ENCODE results near the gene TYSND1.
"Not testable (repeated sequence)": the region's sequence is repeated elsewhere in the genome, so short reads cannot be mapped to it uniquely, and the experiment has no call there.

TYSND1 gene

DNA sequence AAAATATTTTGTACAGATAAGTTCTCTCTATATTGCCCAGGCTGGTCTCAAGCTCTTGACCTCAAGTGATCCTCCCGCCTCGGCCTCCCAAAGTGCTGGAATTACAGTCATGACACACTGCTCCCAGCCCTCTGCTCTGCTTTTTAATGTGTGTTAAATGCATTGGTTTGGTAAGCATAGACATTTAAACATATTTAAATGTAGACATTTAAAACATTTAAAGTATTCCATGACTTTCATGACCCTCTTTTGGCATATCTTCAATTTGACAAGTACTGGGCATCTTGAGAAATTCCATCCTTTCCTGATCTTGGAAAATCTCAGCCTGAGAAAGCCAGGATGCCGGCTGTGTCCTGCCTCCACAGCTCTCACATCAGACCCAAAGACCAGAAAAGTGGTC lies 29.0 kb upstream of the TYSND1 start:
- no peak overlapping the region for H3K27ac Mint-ChIP-seq

DNA sequence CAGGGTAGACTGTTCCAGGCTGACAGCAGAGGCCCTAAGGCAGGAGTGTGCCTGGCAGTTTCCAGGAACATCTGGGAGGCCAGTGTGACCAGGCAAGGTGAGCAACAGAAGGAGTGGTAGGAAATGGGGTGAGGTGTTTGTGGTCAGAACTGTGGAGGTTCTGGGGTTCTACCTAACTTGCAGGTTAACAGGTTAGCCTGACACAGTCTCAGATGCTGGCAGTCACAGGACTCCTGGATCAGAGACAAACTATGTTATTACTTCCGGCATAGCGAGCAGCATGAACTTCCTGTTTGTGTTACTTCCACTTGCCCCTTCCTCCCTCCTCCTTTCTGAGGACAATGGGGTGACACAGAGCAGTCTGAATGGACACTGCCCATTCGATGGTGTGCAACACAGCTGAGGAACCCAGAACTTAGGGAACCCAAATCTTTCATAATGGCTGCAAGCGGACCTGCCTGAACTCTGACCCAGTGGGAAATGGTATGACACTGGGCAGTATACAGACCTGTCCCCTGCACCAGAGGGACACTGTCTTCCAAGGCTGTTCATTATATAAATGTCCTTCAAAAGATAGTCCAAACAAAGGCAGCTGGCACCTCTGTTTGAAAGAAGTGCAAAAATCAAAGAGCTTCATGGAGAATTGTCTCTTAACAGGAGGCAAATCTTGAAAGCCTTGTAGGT lies 27.7 kb upstream of the TYSND1 start:
- Mint-ChIP-seq H3K4me1 (ENCODE audit: low read depth) (peaks cover 30% of the 10 kb centered on the region), H3K9me3 (no peaks in the 10 kb centered on the region), H3K4me3 (peak overlapping the region; percentile 10), H3K27ac (peak overlapping the region; percentile 91), H3K27me3 (no peaks in the 10 kb centered on the region), H3K36me3 (ENCODE audit: low read depth) (peaks cover 10% of the 10 kb centered on the region)
- peak; percentile 58 for DNase-seq

More for the DNA sequence above, 29.0 kb upstream of the TYSND1 start:
- Mint-ChIP-seq H3K4me3 (no peak overlapping the region), H3K9me3 (no peaks in the 10 kb centered on the region), H3K4me1 (ENCODE audit: low read depth) (peaks cover 26% of the 10 kb centered on the region), H3K36me3 (ENCODE audit: low read depth) (no peaks in the 10 kb centered on the region), H3K27me3 (no peaks in the 10 kb centered on the region)
- DNase-seq, result no peak

DNA sequence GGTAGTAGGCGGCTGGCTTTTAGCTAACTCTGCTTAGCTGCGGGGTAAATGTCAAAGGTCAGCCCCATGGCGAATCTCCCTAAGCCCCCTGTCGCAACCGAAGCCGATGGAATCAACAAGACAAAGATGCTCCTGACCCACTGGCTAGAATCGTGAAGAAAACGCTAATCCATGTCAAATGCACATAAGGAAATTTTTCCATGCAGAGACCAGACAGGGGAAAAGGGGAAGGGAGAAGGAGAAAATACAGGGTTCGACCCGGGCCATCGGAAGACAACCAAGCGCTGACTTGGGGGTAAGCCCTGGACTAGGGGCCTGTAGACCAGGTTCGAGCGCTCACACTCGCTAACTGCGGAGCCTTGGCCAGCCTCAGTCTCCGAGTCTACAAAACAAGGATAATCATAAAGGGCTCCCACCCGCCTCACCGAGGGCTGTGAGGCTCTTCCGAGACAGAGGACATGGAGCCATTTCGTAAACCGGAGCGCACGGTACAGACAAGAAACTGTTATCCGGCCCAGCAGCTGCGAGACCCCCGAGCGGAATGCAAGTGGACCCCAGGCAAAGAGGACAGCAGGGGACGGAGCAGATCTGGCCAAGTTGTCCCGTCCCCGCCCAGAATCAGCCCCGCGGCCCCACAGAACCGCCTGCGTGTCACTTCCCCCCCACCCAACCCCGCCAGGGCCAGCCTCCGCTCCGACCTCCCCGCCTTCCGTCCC lies 23.3 kb upstream of the TYSND1 start:
- H3K4me3 Mint-ChIP-seq, result peak overlapping the region; percentile 94
- peaks cover 51% of the 10 kb centered on the region for H3K36me3 Mint-ChIP-seq (ENCODE audit: low read depth)
- no peaks in the 10 kb centered on the region for H3K27me3 Mint-ChIP-seq
- no peaks in the 10 kb centered on the region for H3K9me3 Mint-ChIP-seq
- H3K4me1 Mint-ChIP-seq (ENCODE audit: low read depth), result peaks cover 68% of the 10 kb centered on the region
- DNase-seq, result no peak
- peak overlapping the region; percentile 96 for H3K27ac Mint-ChIP-seq

DNA sequence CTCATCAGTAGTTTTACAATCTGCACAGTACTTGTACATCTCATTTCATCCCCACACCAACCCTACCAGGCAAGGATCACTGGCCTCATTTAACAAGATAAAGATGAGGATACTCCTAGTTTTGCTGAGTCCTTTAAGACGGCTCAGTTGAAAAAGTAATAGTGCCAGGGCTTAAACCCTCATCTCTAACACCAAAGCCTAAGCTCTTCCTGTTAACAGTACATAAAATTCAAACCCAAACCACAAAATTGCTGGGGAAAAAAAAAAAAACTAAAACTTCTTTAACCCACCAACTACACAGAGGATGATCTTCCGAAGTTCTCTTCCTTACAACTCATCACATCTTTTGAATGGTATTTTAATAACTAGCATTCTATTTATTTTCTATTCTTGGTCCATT lies 22.5 kb upstream of the TYSND1 start:
- Mint-ChIP-seq H3K4me1 (ENCODE audit: low read depth) (peaks cover 70% of the 10 kb centered on the region), H3K4me3 (peak overlapping the region; percentile 94), H3K27me3 (no peaks in the 10 kb centered on the region), H3K27ac (peak overlapping the region; percentile 96), H3K9me3 (no peaks in the 10 kb centered on the region), H3K36me3 (ENCODE audit: low read depth) (peaks cover 57% of the 10 kb centered on the region)
- DNase-seq, result no peak

DNA sequence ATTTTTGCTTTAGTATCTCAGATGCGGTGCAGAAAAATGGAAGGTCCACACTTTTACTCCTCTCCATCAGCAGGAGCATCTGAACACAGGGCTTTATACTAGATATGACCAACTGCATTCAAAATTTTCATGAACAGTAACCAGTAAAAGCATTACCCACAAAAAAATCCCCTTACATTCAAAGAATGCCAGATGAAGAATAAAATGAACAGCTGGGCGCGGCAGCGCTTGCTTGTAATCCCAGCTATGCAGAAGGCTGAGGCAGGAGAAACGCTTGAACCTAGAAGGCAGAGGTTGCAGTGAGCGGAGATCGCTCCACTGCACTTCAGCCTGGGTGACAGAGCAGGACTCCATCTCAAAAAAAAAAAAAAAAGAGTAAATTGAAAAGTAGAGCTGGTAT lies 20.7 kb upstream of the TYSND1 start:
- H3K36me3 Mint-ChIP-seq (ENCODE audit: low read depth), result peaks cover 70% of the 10 kb centered on the region
- peaks cover 77% of the 10 kb centered on the region for H3K4me1 Mint-ChIP-seq (ENCODE audit: low read depth)
- no peaks in the 10 kb centered on the region for H3K9me3 Mint-ChIP-seq
- peak overlapping the region; percentile 84 for H3K27ac Mint-ChIP-seq
- H3K27me3 Mint-ChIP-seq, result no peaks in the 10 kb centered on the region
- peak overlapping the region; percentile 51 for H3K4me3 Mint-ChIP-seq
- DNase-seq, result no peak

DNA sequence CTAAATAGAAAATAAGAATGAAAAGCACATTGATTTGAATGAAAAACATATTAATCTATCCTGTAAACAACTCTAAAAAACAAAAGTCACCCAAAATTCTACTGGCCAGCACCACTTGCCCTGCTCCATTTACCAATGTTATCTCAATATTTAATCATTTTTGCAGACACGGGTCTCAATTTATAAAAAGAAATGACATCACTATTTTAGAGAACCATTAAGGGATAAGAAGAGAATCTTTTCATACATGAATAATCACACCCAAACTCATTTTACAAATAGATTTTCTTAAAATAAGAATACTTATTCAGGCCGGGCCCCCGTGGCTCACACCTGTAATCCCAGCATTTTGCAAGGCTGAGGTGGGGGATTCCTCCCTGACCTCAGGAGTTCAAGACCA lies 19.9 kb upstream of the TYSND1 start:
- H3K4me1 Mint-ChIP-seq (ENCODE audit: low read depth), result peaks cover 78% of the 10 kb centered on the region
- no peaks in the 10 kb centered on the region for H3K27me3 Mint-ChIP-seq
- DNase-seq, result no peak
- peaks cover 78% of the 10 kb centered on the region for H3K36me3 Mint-ChIP-seq (ENCODE audit: low read depth)
- H3K4me3 Mint-ChIP-seq, result no peak overlapping the region
- peak overlapping the region; percentile 67 for H3K27ac Mint-ChIP-seq
- no peaks in the 10 kb centered on the region for H3K9me3 Mint-ChIP-seq

DNA sequence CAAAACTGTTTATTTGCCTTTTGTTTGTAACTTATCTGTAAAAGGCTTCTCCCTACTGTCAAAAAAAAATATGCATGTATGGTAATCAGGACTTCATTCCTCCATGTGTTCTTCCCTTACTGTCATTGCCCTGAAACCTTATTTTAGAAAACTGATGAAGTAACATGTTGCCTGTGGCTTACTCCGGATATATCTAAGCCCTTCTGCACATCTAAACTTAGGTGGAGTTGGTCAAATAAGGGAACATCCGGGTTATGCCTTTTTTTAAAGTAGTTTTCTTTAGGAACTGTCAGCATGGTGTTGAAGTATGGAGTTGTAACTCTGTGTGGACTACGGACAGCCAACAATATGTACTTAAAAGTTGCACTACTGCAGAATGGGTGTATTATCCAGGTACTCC lies 17.7 kb upstream of the TYSND1 start:
- peak overlapping the region; percentile 95 for H3K27ac Mint-ChIP-seq
- no peaks in the 10 kb centered on the region for H3K27me3 Mint-ChIP-seq
- peak overlapping the region; percentile 39 for H3K4me3 Mint-ChIP-seq
- peaks cover 84% of the 10 kb centered on the region for H3K4me1 Mint-ChIP-seq (ENCODE audit: low read depth)
- peaks cover 89% of the 10 kb centered on the region for H3K36me3 Mint-ChIP-seq (ENCODE audit: low read depth)
- DNase-seq, result no peak
- no peaks in the 10 kb centered on the region for H3K9me3 Mint-ChIP-seq

DNA sequence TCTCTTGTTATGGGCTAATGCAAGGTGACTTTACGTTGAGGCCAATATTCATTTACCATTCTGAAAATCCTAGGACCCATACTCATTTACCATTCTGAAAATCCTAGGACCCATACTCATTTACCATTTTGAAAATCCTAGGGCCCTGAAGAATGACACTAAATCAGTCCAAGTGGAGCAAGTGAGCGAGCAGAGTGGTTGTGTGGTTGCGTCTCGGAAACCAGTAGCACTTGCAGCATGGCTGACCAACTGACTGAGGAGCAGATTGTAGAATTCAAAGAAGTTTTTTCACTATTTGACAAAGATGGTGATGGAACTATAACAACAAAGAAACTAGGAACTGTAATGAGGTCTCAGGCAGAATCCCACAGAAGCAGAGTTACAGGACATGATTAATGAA lies 16.9 kb upstream of the TYSND1 start:
- no peak for DNase-seq
- Mint-ChIP-seq H3K4me3 (peak overlapping the region; percentile 39), H3K9me3 (no peaks in the 10 kb centered on the region), H3K4me1 (ENCODE audit: low read depth) (peaks cover 77% of the 10 kb centered on the region), H3K36me3 (ENCODE audit: low read depth) (peaks cover 88% of the 10 kb centered on the region), H3K27me3 (no peaks in the 10 kb centered on the region), H3K27ac (peak overlapping the region; percentile 95)

DNA sequence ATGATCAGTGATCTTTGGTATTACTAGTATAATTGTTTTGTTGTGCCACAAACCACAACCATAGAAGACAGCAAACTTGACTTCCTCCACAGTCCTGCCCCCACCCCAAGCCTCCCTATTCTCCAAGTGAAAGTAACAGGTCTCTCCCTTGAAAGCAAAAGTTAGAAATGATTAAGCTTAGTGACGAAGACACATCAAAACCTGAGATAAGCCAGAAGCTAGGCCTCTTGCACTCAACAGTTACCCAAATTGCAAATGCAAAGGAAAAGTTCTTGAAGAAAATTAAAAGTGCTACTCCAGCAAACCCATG lies 16.3 kb upstream of the TYSND1 start:
- peak overlapping the region; percentile 95 for H3K27ac Mint-ChIP-seq
- peak overlapping the region; percentile 39 for H3K4me3 Mint-ChIP-seq
- H3K9me3 Mint-ChIP-seq, result no peaks in the 10 kb centered on the region
- peaks cover 75% of the 10 kb centered on the region for H3K4me1 Mint-ChIP-seq (ENCODE audit: low read depth)
- no peaks in the 10 kb centered on the region for H3K27me3 Mint-ChIP-seq
- DNase-seq, result peak; percentile 61
- H3K36me3 Mint-ChIP-seq (ENCODE audit: low read depth), result peaks cover 88% of the 10 kb centered on the region

DNA sequence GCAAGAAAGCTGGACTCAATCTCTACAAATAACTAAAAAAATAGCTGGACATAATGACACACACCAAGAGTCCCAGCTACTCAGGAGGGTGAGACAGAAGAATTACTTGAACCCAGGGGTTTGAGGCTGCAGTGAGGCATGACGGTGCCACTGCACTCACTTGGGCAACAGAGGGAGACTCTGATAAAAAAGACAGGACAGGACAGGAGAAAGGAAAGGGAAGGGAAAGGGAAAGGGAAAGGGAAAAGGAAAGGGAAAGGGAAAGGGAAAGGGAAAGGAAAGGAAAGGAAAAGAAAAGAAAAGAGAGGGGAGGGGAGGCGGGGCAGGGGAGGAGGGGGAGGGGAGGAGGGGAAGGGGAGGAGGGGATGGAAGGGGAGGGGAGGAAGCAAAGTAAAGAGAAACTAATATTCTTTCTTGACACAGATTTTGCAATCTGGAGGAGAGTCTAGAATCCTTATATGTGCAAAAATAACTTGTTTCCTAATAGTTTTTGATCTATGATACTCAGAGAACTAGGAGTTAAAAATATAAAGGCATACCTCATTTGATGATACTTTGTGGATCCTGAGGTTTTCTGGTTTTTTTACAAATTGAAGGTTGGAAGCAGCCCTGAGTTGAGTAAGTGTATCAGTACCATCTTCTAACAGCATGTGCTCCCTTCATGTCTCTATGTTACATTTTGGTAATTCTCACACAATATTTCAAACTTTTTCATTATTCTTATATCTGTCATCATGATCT lies 15.8 kb upstream of the TYSND1 start:
- Mint-ChIP-seq H3K27me3 (no peaks in the 10 kb centered on the region), H3K4me3 (peak overlapping the region; percentile 62), H3K9me3 (no peaks in the 10 kb centered on the region), H3K27ac (peak overlapping the region; percentile 95), H3K4me1 (ENCODE audit: low read depth) (peaks cover 73% of the 10 kb centered on the region), H3K36me3 (ENCODE audit: low read depth) (peaks cover 90% of the 10 kb centered on the region)
- no peak for DNase-seq

DNA sequence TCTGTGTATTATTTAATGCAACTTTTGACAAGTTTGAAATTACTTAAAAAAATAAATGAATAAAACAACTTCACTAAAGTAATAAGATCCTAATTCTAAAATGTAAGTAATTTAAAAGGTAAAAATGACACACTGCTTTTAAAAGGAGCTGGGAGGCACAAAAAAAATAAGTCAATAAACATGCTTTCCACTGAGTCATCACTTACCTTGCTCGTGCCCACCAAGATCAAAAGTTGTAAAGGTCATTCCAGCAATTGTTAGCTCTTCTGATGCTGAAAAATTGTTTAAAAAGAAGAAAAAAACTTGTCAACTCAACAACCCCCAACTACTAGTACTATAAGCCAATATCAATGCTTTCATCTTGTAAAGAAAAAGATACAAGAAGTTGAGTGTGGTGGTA lies 14.3 kb upstream of the TYSND1 start:
- Mint-ChIP-seq H3K36me3 (ENCODE audit: low read depth) (peaks cover 90% of the 10 kb centered on the region), H3K9me3 (no peaks in the 10 kb centered on the region), H3K4me3 (peak overlapping the region; percentile 62), H3K27me3 (no peaks in the 10 kb centered on the region), H3K4me1 (ENCODE audit: low read depth) (peaks cover 66% of the 10 kb centered on the region), H3K27ac (peak overlapping the region; percentile 95)
- DNase-seq, result no peak

DNA sequence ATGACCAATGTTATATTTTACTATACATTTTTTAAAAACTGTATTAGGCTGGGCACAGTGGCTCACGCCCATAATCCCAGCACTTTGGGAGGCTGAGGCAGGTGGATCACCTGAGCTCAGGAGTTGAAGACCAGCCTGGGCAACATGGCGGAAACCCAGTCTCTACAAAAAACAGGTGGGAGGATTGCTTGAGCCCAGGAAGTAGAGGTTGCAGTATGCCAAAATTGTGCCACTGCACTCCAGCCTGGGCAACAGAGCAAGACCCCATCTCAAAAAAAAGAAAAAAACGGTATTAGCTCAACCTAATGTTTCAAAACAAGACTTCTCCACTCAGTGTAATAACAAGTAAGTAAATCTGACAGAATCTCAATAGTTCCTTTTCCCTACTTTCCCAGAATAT lies 12.9 kb upstream of the TYSND1 start:
- H3K4me1 Mint-ChIP-seq (ENCODE audit: low read depth), result peaks cover 61% of the 10 kb centered on the region

DNA sequence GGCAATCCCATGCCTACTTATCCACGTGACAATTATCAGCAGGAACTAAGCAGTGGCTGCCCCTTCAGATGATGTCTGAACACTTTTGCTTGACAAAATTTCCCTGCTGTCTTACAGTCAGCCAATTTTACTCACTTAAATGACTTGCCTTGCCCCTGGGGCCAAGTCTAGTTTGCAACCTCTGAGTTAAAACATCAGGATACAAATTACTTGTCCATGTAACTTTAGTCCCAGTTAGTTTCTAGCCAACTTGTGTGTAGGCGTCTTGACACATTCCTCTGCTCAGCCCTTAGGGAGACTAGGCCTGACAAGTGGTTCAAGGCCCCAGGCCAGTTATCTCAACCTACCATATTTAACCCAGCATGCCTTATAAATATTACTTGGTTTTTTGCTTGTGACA lies 11.6 kb upstream of the TYSND1 start:
- Mint-ChIP-seq H3K4me1 (ENCODE audit: low read depth) (peaks cover 50% of the 10 kb centered on the region), H3K9me3 (no peaks in the 10 kb centered on the region), H3K4me3 (no peak overlapping the region), H3K36me3 (ENCODE audit: low read depth) (peaks cover 93% of the 10 kb centered on the region), H3K27ac (peak overlapping the region; percentile 29), H3K27me3 (no peaks in the 10 kb centered on the region)
- no peak for DNase-seq

More for the DNA sequence above, 12.9 kb upstream of the TYSND1 start:
- not testable (repeated sequence) for DNase-seq, H3K4me3 Mint-ChIP-seq, H3K9me3 Mint-ChIP-seq, H3K27me3 Mint-ChIP-seq, H3K27ac Mint-ChIP-seq
- H3K36me3 Mint-ChIP-seq (ENCODE audit: low read depth), result peaks cover 92% of the 10 kb centered on the region

DNA sequence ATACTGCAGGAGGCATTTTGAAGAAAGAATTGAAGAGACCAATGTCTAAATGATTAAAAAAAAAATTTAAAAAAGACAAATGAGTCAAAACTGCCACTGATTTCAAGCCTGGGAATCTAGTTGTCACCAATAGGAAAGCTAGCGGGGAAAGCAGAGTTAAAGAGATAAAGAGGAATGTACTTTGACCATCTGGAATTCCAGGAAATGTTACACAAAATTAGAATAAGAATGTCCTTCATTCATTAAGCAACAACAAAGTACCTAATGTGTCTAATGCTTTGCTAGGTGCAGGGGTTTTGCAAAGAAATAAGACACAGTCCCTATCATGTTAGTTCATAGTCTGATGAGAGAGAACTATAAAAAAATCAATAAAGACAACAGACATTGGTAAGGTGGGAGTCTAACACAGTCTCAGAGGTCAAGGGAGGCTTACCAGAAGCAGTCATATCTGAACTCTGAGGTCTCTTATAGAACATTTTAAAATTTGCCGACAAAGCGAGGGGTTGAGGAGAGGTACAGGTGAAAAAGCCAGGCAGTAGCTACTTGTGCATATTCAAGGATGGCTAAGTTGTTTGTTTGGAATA lies 8.8 kb upstream of the TYSND1 start:
- Mint-ChIP-seq H3K36me3 (ENCODE audit: low read depth) (peaks cover 96% of the 10 kb centered on the region), H3K4me3 (no peak overlapping the region), H3K27ac (peak overlapping the region; percentile 71), H3K4me1 (ENCODE audit: low read depth) (peaks cover 31% of the 10 kb centered on the region), H3K9me3 (no peaks in the 10 kb centered on the region), H3K27me3 (no peaks in the 10 kb centered on the region)
- no peak for DNase-seq

Data from activated T-cell treated with anti-CD3 and anti-CD28 coated beads, Interleukin-2, amount 50 U/mL, for 24 hours (primary cell).